GM23248 (cell line): Measurements from ENCODE around the gene CALML6. TPM values are rescaled to one million over a fixed set of nuclear protein-coding genes. Genes with fewer than 3 reads are reported as not detected.

Experiments used
- DNase-seq: peaks from one replicate; pipeline ENCODE4 v3.0.0-alpha.2; 2015
- H2AFZ ChIP-seq: fragments of 200-600 bp; sonication (generic); 2 replicates; pipeline ENCODE4 v1.6.1; 2016; ENCODE audit warnings: antibody characterized with exemption
- H3F3A ChIP-seq: fragments of 200-600 bp; sonication (generic); 2 replicates; pipeline ENCODE4 v1.6.1; 2016; ENCODE audit warnings: mild to moderate bottlenecking, antibody characterized with exemption, mixed run types; ENCODE audit not compliant: insufficient read depth
- H3K27ac ChIP-seq: fragments of 200-600 bp; sonication (generic); 2 replicates; pipeline ENCODE4 v1.5.1; 2016; ENCODE audit warnings: mild to moderate bottlenecking
- H3K27me3 ChIP-seq: fragments of 200-600 bp; sonication (generic); replicated peaks from 2 replicates; pipeline ENCODE4 v1.6.1; 2016; ENCODE audit warnings: mild to moderate bottlenecking; ENCODE audit not compliant: insufficient read depth
- H3K36me3 ChIP-seq: fragments of 200-600 bp; sonication (generic); 2 replicates; pipeline ENCODE4 v1.6.1; 2016; ENCODE audit warnings: low read depth, mild to moderate bottlenecking
- H3K4me1 ChIP-seq: fragments of 200-600 bp; sonication (generic); 2 replicates; pipeline ENCODE4 v1.6.1; 2016; ENCODE audit warnings: mild to moderate bottlenecking; ENCODE audit not compliant: insufficient read depth
- H3K4me2 ChIP-seq: fragments of 200-600 bp; sonication (generic); one replicate; pipeline ENCODE4 v1.6.1; 2016; ENCODE audit warnings: mild to moderate bottlenecking; ENCODE audit not compliant: unreplicated experiment
- H3K4me3 ChIP-seq: fragments of 200-600 bp; sonication (generic); 2 replicates; pipeline ENCODE4 v1.5.1; 2016; ENCODE audit warnings: mild to moderate bottlenecking
- H3K79me2 ChIP-seq: fragments of 200-600 bp; sonication (generic); 2 replicates; pipeline ENCODE4 v1.6.1; 2016; ENCODE audit warnings: mild to moderate bottlenecking; ENCODE audit not compliant: insufficient read depth
- H3K9ac ChIP-seq: fragments of 200-600 bp; sonication (generic); 2 replicates; pipeline ENCODE4 v1.6.1; 2016; ENCODE audit warnings: mild to moderate bottlenecking
- H3K9me2 ChIP-seq: fragments of 200-600 bp; sonication (generic); 2 replicates; pipeline ENCODE4 v1.6.1; 2016; ENCODE audit warnings: mixed run types, mild to moderate bottlenecking, moderate library complexity; ENCODE audit not compliant: insufficient read depth
- H3K9me3 ChIP-seq: fragments of 200-600 bp; sonication (generic); one replicate; pipeline ENCODE4 v1.6.1; 2017; ENCODE audit warnings: low read depth
- H4K20me1 ChIP-seq: fragments of 200-600 bp; sonication (generic); 2 replicates; pipeline ENCODE4 v1.6.0; 2016; ENCODE audit not compliant: insufficient read depth
- EZH2 ChIP-seq: fragments of 200-600 bp; sonication (generic); IDR thresholded peaks from 2 replicates; pipeline ENCODE4 v1.6.1; 2018; ENCODE audit warnings: antibody characterized with exemption, mild to moderate bottlenecking; ENCODE audit not compliant: insufficient read depth, poor library complexity, severe bottlenecking
- EZH2phosphoT487 ChIP-seq: fragments of 200-600 bp; sonication (generic); IDR thresholded peaks from 2 replicates; pipeline ENCODE4 v1.6.1; 2018; ENCODE audit warnings: antibody characterized with exemption, moderate library complexity, mild to moderate bottlenecking, low read depth; ENCODE audit not compliant: insufficient read depth
- WGBS, 2 experiments: methylation state at CpG; one replicate each; pipeline ENCODE4 v1.1.6; 2015 to 2017; ENCODE audit warnings: low lambda C conversion rate in 2 of 2, low coverage in 1 of 2; ENCODE audit errors: missing lambda C conversion rate in 2 of 2; 5-methylcytosine and 5-hydroxymethylcytosine counted together
- in situ Hi-C: fragments of 300-500 bp; cut with MboI; formaldehyde crosslinking; loops from 2 replicates; pipeline ENCODE4 v1.15.0; 2020
- polyA plus RNA-seq: library from polyadenylated mRNA; unstranded; fragments of >200 nt; fragmentation: Nextera tagmentation; extraction: Ambion mirVana; gene quantifications from 2 replicates; pipeline ENCODE4 v1.2.1, GENCODE V29; 2016
- total RNA-seq: library from RNA; depleted of rRNA; stranded (reverse); fragments of >200 nt; shearing (Covaris generic); gene quantifications from 2 replicates; pipeline ENCODE4 v1.2.3, GENCODE V29; 2014; rRNA removed

The CALML6 gene
- total RNA-seq = 0.11 and 0.51 TPM in 2 replicates
- not detected in 2 replicates for polyA plus RNA-seq

GRCh38 chr1:1914971-1915692 lies at the start of gene CALML6:
TSS of gene CALML6 (plus strand) at chr1:1915260. CDS start at chr1:1915281, 21 bp downstream.
- Histone ChIP-seq H3K27me3 (no peaks in the 10 kb centered on the region), H3K79me2 (no peaks in the 10 kb centered on the region), H3K9me3 (no peaks in the 10 kb centered on the region), H3K9me2 (no peaks in the 10 kb centered on the region), H4K20me1 (no peaks in the 10 kb centered on the region), H3K9ac (no peak within 1 kb of the TSS), H3K4me3 (no peak within 1 kb of the TSS), H2AFZ (no peak within 1 kb of the TSS), H3F3A (no peaks in the 10 kb centered on the region), H3K36me3 (no peaks in the 10 kb centered on the region), H3K27ac (no peak within 1 kb of the TSS), H3K4me1 (peaks cover under 1% of the 10 kb centered on the region; the same call in 1 of the 2 replicates), H3K4me2 (no peak within 1 kb of the TSS)
- TF ChIP-seq EZH2 = no peak
- TF ChIP-seq EZH2phosphoT487 = no peak
- in situ Hi-C loops = no loop called here
- WGBS, 2 experiments = 82 to 84% methylated on average over 10 to 14 of the region's 15 CpGs
- DNase-seq = no peak

GRCh38 chr1:1867164-1867563 lies 47.9 kb upstream of the CALML6 start:
- Histone ChIP-seq H3K79me2 (peaks cover 100% of the 10 kb centered on the region), H3K27me3 (no peaks in the 10 kb centered on the region), H3K4me3 (no peak overlapping the region), H3K4me2 (no peak overlapping the region), H3K36me3 (no peaks in the 10 kb centered on the region), H3K9ac (no peak overlapping the region), H3K9me2 (no peaks in the 10 kb centered on the region), H2AFZ (no peak overlapping the region), H3K4me1 (peaks cover 20% of the 10 kb centered on the region), H3F3A (peaks cover 41% of the 10 kb centered on the region; the same call in 1 of the 2 replicates), H3K9me3 (no peaks in the 10 kb centered on the region), H4K20me1 (peaks cover 85% of the 10 kb centered on the region), H3K27ac (no peak overlapping the region; the same call in 1 of the 2 replicates)
- in situ Hi-C loops = no loop called here
- 99 to 100% methylated on average over 3 of the region's 3 CpGs for WGBS, 2 experiments
- TF ChIP-seq EZH2phosphoT487 (no peak), EZH2 (no peak)
- DNase-seq = no peak

- Histone ChIP-seq H3K4me3 (no peak overlapping the region), H2AFZ (no peak overlapping the region), H3K4me1 (0 out of 2 replicates have a peak, but pooled peaks cover 9% of the 10 kb centered on the region), H3K79me2 (peaks cover 100% of the 10 kb centered on the region), H3K9me3 (no peaks in the 10 kb centered on the region), H3K36me3 (peaks cover 10% of the 10 kb centered on the region; the same call in 1 of the 2 replicates), H3K4me2 (no peak overlapping the region), H3K9me2 (no peaks in the 10 kb centered on the region), H3F3A (peaks cover 33% of the 10 kb centered on the region; the same call in 1 of the 2 replicates), H3K27ac (no peak overlapping the region), H3K9ac (no peak overlapping the region), H4K20me1 (peaks cover 84% of the 10 kb centered on the region), H3K27me3 (no peaks in the 10 kb centered on the region)
- TF ChIP-seq EZH2 = no peak
- no peak for TF ChIP-seq EZH2phosphoT487
- WGBS, 2 experiments = 68 to 75% methylated on average over 4 of the region's 4 CpGs
- DNase-seq = no peak
- in situ Hi-C loops = no loop called here
Measured at GRCh38 chr1:1869469-1869868, 45.6 kb upstream of the CALML6 start.

GRCh38 chr1:1872329-1872994 lies 42.6 kb upstream of the CALML6 start:
- Histone ChIP-seq H3K4me3 (no peak overlapping the region), H3K9ac (no peak overlapping the region), H3K27ac (no peak overlapping the region), H3K4me1 (peaks cover 25% of the 10 kb centered on the region), H3K36me3 (peaks cover 10% of the 10 kb centered on the region; the same call in 1 of the 2 replicates), H3K79me2 (peaks cover 100% of the 10 kb centered on the region), H2AFZ (no peak overlapping the region), H3K4me2 (no peak overlapping the region), H3F3A (peaks cover 54% of the 10 kb centered on the region), H4K20me1 (peaks cover 87% of the 10 kb centered on the region), H3K9me2 (no peaks in the 10 kb centered on the region), H3K9me3 (no peaks in the 10 kb centered on the region), H3K27me3 (no peaks in the 10 kb centered on the region)
- WGBS, 2 experiments = 83 to 84% methylated on average over 11 of the region's 11 CpGs
- in situ Hi-C loops = no loop called here
- TF ChIP-seq EZH2phosphoT487 = no peak
- no peak for TF ChIP-seq EZH2
- DNase-seq = no peak
